WI38 (cell line): Measurements from ENCODE around the gene IBA57.
A peak's percentile ranks its signal among the peaks of the same experiment; 100 is the strongest.

Source experiments
- H3K4me3 ChIP-seq: 2 replicates; pipeline ENCODE4 v1.5.1; 2011; ENCODE audit warnings: low read depth, mild to moderate bottlenecking, control low read depth, low read length
- TF ChIP-seq, protein P1 (sequence below): IDR thresholded peaks from 2 replicates; pipeline ENCODE4 v1.5.1; 2012; ENCODE audit warnings: low read depth, mild to moderate bottlenecking, control low read depth, low read length

Gene IBA57

DNA sequence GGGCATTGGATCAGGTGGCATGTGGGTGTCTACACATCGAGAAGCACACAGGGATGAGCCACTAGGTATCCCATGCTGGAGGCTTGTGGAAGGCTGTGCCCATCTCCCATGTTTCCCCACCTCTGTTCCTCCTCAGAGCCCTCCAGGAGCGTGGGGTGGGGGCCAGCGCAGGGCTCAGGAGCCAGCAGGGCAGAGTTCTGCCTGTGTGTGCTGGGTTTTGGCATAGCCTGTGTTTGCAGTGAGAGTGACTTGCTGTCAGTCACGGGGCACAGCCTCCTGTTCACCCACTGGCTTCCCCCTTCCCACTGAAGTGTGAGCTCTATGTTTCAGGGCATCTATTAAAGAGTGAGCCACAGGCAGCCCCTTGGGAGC is 10.4 kb downstream of the IBA57 start:
- H3K4me3 ChIP-seq: no peak overlapping the region
- TF ChIP-seq, protein P1, sequence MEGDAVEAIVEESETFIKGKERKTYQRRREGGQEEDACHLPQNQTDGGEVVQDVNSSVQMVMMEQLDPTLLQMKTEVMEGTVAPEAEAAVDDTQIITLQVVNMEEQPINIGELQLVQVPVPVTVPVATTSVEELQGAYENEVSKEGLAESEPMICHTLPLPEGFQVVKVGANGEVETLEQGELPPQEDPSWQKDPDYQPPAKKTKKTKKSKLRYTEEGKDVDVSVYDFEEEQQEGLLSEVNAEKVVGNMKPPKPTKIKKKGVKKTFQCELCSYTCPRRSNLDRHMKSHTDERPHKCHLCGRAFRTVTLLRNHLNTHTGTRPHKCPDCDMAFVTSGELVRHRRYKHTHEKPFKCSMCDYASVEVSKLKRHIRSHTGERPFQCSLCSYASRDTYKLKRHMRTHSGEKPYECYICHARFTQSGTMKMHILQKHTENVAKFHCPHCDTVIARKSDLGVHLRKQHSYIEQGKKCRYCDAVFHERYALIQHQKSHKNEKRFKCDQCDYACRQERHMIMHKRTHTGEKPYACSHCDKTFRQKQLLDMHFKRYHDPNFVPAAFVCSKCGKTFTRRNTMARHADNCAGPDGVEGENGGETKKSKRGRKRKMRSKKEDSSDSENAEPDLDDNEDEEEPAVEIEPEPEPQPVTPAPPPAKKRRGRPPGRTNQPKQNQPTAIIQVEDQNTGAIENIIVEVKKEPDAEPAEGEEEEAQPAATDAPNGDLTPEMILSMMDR: no peak

DNA sequence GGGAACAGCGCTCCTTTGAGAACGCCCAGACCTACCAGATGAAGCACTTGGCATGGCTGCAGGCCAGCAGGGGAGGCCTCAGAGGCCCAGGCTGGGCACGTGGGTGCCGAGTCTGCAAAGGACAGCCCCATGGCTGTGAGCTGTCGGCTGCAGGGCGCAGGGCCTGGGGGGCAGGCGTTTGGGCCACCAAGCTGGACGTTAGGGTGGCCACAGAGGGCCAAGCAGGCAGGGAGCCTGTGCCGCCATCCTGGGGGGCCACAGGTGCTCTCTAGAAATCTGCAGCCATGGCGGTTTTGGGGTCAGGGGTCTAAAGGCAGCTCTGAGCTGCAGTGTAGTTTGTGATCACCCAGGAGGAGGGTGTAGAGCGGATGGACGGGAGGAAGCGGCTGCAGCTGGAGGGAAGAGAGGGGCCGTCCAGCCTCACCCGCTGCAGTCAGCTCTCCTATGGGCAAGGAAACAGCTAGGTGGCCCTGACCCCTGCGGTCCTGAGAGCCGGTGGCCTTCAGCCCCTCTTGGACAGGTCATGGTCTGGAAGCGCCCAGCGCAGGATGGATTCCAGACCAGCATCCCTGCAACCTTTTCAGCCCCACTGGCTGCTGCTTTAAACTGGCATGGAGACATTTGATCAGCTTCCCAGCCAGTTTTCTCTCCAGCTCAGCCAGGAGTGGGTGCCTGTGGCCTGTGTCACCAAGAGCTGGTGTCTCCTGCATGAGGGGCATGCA is 11.0 kb downstream of the IBA57 start:
- H3K4me3 ChIP-seq: no peak overlapping the region
- TF ChIP-seq, protein P1: no peak

DNA sequence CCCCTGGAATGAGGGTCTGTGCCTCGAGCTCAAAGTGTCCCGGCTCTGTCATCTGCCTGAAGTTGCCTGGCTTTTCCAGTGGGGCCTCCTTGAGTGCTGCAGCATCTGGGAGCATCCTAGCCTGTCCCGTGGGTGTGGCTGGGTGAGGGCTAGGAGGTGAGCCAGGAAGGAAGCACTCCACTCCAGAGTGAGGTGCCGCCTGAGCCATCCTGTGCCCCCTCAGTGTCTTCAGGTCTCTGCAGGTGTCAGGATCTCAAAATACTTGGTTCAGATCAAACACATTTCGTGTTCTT is 11.5 kb downstream of the IBA57 start:
- TF ChIP-seq, protein P1: no peak
- no peak overlapping the region for H3K4me3 ChIP-seq

DNA sequence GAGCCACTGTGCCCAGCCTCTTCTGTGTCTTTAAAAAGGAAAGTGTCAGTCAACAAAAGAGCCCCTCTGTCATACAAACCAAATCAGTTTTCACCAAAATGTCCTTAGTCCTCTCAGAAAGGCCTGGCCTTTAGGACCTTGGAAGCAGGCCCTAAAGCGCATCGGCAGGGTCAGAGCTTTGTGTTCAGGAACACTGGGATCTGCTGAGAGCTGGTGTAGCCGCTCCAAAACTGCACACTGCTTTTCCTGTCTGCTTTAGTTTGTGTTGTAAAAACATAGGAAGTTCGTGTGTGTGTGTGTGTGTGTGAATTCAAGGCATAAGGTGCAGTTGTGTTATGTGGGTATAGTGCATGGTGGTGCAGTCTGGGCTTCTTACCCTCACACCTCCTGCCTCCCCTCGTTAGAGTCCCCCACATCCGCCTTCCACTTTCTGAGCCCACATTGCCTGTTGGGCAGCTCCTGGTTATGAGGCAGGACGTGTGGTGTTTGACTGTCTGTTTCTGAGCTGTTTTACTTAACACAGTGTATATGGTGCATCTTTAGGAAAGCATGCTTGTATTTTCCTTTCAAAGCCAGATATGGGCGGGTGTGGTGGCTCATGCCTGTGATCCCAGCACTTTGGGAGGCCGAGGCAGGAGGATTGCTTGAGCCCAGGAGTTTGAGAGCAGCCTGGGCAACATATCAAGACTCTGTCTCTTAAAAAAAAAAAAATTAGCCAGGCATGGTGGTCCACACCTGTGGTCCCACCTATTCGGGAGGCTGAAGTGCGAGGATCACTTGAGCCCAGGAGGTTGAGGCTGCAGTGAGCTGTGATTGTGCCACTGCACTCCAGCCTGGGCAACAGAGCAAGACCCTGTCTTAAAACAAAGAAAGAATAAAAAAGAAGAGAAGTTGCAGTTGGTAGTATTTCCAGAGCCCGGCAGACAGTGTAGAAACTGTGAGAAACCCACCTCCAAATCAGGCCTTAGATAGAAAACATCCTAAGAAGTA is 12.4 kb downstream of the IBA57 start:
- TF ChIP-seq, protein P1: no peak

DNA sequence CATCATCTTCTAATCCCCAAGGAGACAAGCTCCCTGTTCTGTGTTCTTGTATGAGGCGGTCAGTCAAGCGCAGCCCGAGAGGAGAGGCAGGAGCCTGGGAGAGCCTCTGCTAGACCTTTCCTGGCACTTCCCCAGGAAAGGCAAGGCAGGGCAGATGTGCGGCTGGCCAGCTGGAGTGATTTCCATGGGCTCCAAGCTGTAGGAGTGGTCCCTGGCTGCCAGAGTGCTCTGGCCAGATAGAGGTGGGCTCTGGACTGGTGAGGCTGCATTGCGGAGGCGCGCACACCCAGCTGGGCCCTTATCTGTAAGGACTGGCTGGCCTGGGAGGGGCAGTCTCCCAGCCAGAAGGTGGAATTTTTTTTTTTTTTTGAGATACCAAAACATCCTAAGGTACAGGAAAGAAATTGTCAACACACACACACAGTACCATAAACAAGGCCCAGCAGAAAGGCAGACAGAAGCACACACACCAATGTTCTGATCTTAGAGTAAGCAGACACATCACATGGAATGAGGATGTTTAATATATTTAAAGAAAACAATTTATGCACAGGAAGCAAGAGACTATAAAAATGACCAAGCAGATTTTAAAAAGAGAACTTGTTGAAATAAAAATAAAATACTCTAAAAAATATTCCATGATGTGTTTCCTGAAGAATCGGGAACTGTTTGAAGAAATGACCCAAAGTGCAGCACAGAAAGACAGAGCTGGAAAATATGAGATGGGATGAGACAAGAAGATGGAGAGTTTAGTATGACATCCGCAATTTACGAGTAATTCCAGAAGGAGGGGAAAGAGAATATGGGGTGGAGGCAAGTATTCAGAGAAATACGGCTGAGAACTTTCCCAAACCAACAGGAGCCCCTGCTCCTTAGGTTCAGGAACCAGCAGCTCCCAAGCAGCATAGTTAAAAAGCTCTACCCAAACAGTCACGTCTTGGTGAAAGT is 13.4 kb downstream of the IBA57 start:
- TF ChIP-seq, protein P1: no peak
- no peak overlapping the region for H3K4me3 ChIP-seq

More for the DNA sequence above, 12.4 kb downstream of the IBA57 start:
- H3K4me3 ChIP-seq: no peak overlapping the region

DNA sequence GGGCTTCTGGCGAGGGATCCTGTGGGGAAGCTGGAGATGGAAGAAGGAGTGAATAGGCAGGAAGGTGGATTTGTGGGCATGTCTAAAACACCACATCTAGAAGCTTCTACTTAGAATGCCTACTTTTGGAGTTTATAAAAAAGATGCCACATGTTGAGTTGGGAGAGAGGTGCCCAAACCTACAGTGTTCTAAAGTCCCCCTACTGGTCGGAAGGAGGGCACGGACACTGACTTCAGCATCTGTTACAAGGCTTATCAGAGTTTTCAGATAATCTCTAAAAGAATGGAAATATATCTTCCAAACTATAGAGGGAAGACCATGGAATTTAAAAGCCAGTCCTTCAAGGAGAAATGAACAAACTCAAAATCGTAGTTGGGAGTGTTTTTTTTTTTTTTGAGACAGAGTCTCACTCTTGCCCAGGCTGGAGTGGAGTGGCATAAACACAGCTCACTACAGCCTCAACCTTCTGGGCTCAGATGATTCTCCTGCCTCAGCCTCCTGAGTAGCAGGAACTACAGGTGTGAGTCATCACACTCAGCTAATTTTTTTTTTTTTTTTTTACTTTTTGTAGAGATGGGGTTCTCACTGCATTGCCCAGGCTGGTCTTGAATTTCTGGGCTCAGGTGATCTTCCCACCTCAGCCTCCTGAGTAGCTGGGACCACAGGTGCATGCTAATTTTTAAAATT is 14.8 kb downstream of the IBA57 start:
- no peak overlapping the region for H3K4me3 ChIP-seq
- TF ChIP-seq, protein P1: 0 out of 2 replicates have a peak, but pooled peaks have one; percentile 10
